H1 (cell line): ENCODE data around the gene COX19. TPM values are rescaled to one million over a fixed set of nuclear protein-coding genes. Genes with fewer than 3 reads are reported as not detected.

ENCODE experiments used
- CTCF ChIA-PET: fragments of 300-600 bp; sonication (Branson Sonifier 250); formaldehyde crosslinking; loops from one replicate; lab custom pipeline; 2021; ENCODE audit not compliant: partially characterized antibody; lab: Charles Lee
- POLR2A ChIA-PET: fragments of 300-600 bp; sonication (Branson Sonifier 250); formaldehyde crosslinking; loops from one replicate; lab custom pipeline; 2021; ENCODE audit warnings: inconsistent platforms; ENCODE audit not compliant: partially characterized antibody; lab: Charles Lee
- DNase-seq, 2 experiments: peaks; one replicate each; pipeline versions ENCODE4 v3.0.0 to v3.0.0-alpha.2; 2010 to 2022; ENCODE audit warnings: low spot score in 2 of 2, low read depth in 1 of 2, mixed read lengths in 1 of 2
- FAIRE-seq: peaks from 2 replicates; lab custom pipeline; 2011; peaks lifted over from hg19 to GRCh38; lab: Jason Lieb, UNC
- H2AFZ ChIP-seq: 2 replicates; pipeline ENCODE4 v1.8.1; 2012; ENCODE audit warnings: low read length, inconsistent platforms
- H2AK5ac ChIP-seq: 2 replicates; pipeline ENCODE4 v1.6.1; 2013; ENCODE audit warnings: low read depth, low read length
- H2BK120ac ChIP-seq: replicated peaks from 2 replicates; pipeline ENCODE3; 2013; ENCODE audit warnings: low read depth, low read length, inconsistent platforms
- H2BK12ac ChIP-seq: 2 replicates; pipeline ENCODE4 v1.6.1; 2013; ENCODE audit warnings: low read depth, low read length
- H2BK15ac ChIP-seq: 2 replicates; pipeline ENCODE4 v1.6.1; 2013; ENCODE audit warnings: low read length
- H2BK20ac ChIP-seq: 2 replicates; pipeline ENCODE4 v1.6.1; 2013; ENCODE audit warnings: low read length
- H2BK5ac ChIP-seq: 2 replicates; pipeline ENCODE4 v1.6.1; 2013; ENCODE audit warnings: low read depth, low read length
- H3K14ac ChIP-seq: 2 replicates; pipeline ENCODE4 v1.6.1; 2013; ENCODE audit warnings: inconsistent platforms; ENCODE audit not compliant: insufficient read length
- H3K18ac ChIP-seq: 2 replicates; pipeline ENCODE4 v1.6.1; 2013; ENCODE audit warnings: low read length; ENCODE audit errors: extremely low read depth
- H3K23ac ChIP-seq: 2 replicates; pipeline ENCODE4 v1.6.1; 2013; ENCODE audit warnings: inconsistent platforms; ENCODE audit not compliant: insufficient read length
- H3K23me2 ChIP-seq: 2 replicates; pipeline ENCODE4 v1.6.1; 2013; ENCODE audit warnings: low read depth, low read length
- H3K27ac ChIP-seq: 2 replicates; pipeline ENCODE4 v1.6.1; 2011; ENCODE audit warnings: low read depth, low read length, inconsistent platforms
- H3K27me3 ChIP-seq, 4 experiments: replicated peaks in 1 of 4; 1 replicate in 1 of 4; 2 replicates in 3 of 4; pipeline versions ENCODE4 v1.6.1 to v1.8.1; 2011 to 2013; ENCODE audit warnings: low read length in 3 of 4, mild to moderate bottlenecking in 3 of 4, inconsistent platforms in 2 of 4, mixed read lengths in 2 of 4, moderate library complexity in 1 of 4; ENCODE audit not compliant: control insufficient read depth in 3 of 4, insufficient read depth in 3 of 4; ENCODE audit errors: extremely low read depth in 1 of 4
- H3K36me3 ChIP-seq, 4 experiments: 2 replicates each; pipeline versions ENCODE4 v1.6.1 to v1.8.1; 2011 to 2013; ENCODE audit warnings: mild to moderate bottlenecking in 4 of 4, low read length in 3 of 4, moderate library complexity in 2 of 4, control low read depth in 1 of 4, inconsistent platforms in 1 of 4; ENCODE audit not compliant: insufficient read depth in 4 of 4, control insufficient read depth in 2 of 4
- H3K4ac ChIP-seq: replicated peaks from 2 replicates; pipeline ENCODE3; 2013; ENCODE audit warnings: low read length, low read depth, mixed read lengths, inconsistent platforms; ENCODE audit not compliant: insufficient read length
- H3K4me1 ChIP-seq, 4 experiments: replicated peaks in 1 of 4; 1 replicate in 1 of 4; 2 replicates in 3 of 4; pipeline versions ENCODE4 v1.6.1 to v1.8.1; 2011 to 2013; ENCODE audit warnings: low read length in 3 of 4, inconsistent platforms in 2 of 4, mixed read lengths in 1 of 4; ENCODE audit not compliant: insufficient read depth in 4 of 4, control insufficient read depth in 3 of 4
- H3K4me2 ChIP-seq, 2 experiments: 2 replicates each; pipeline versions ENCODE4 v1.6.1 to v1.8.1; 2011 to 2013; ENCODE audit warnings: low read depth in 2 of 2, low read length in 2 of 2, control low read depth in 1 of 2, inconsistent platforms in 1 of 2, mild to moderate bottlenecking in 1 of 2; ENCODE audit not compliant: insufficient read depth in 1 of 2
- H3K4me3 ChIP-seq, 4 experiments: fragments of 200-600, 300-600 bp in 1 of 4; sonication (generic), shearing (Covaris generic), sonication (Bioruptor Twin) in 1 of 4; 2 replicates each; pipeline versions ENCODE4 v1.5.1 to v1.8.1; 2011 to 2016; ENCODE audit warnings: low read length in 4 of 4, low read depth in 3 of 4, control low read depth in 2 of 4, inconsistent platforms in 2 of 4, mild to moderate bottlenecking in 2 of 4, mixed read lengths in 1 of 4, moderate library complexity in 1 of 4; ENCODE audit not compliant: insufficient read depth in 2 of 4; ENCODE audit errors: extremely low read depth in 1 of 4
- H3K56ac ChIP-seq: replicated peaks from 2 replicates; pipeline ENCODE3; 2013; ENCODE audit warnings: low read depth, mild to moderate bottlenecking, mixed read lengths, low read length, inconsistent platforms; ENCODE audit not compliant: insufficient read length
- H3K79me1 ChIP-seq: 2 replicates; pipeline ENCODE4 v1.6.1; 2013; ENCODE audit warnings: low read depth, low read length, control low read depth
- H3K79me2 ChIP-seq, 2 experiments: 2 replicates each; pipeline versions ENCODE4 v1.6.1 to v1.8.1; 2012 to 2013; ENCODE audit warnings: low read length in 2 of 2, mild to moderate bottlenecking in 2 of 2, inconsistent platforms in 1 of 2; ENCODE audit not compliant: insufficient read depth in 2 of 2, control insufficient read depth in 1 of 2
- H3K9ac ChIP-seq, 4 experiments: replicated peaks in 1 of 4; 1 replicate in 1 of 4; 2 replicates in 3 of 4; pipeline versions ENCODE4 v1.6.1 to v1.8.1; 2011 to 2013; ENCODE audit warnings: low read depth in 3 of 4, low read length in 3 of 4, control low read depth in 2 of 4, mild to moderate bottlenecking in 2 of 4, moderate library complexity in 2 of 4, inconsistent platforms in 1 of 4; ENCODE audit errors: extremely low read depth in 1 of 4
- H3K9me3 ChIP-seq, 2 experiments: 2 replicates each; pipeline versions ENCODE4 v1.6.1 to v1.8.1; 2012 to 2013; ENCODE audit warnings: mild to moderate bottlenecking in 2 of 2, moderate library complexity in 2 of 2, control low read depth in 1 of 2, inconsistent platforms in 1 of 2, low read depth in 1 of 2, low read length in 1 of 2, mixed read lengths in 1 of 2; ENCODE audit not compliant: insufficient read depth in 2 of 2
- H4K20me1 ChIP-seq, 2 experiments: replicated peaks in 1 of 2; 2 replicates each; pipeline versions ENCODE3 to v1.8.1; 2011 to 2013; ENCODE audit warnings: inconsistent platforms in 2 of 2, low read length in 2 of 2, mild to moderate bottlenecking in 1 of 2; ENCODE audit not compliant: insufficient read depth in 2 of 2, control insufficient read depth in 1 of 2
- H4K5ac ChIP-seq: 2 replicates; pipeline ENCODE4 v1.6.1; 2013; ENCODE audit warnings: low read length, low read depth, mixed read lengths, inconsistent platforms; ENCODE audit not compliant: insufficient read length
- H4K8ac ChIP-seq: 2 replicates; pipeline ENCODE4 v1.8.0; 2013; ENCODE audit warnings: mild to moderate bottlenecking, moderate library complexity, low read length, inconsistent platforms; ENCODE audit not compliant: insufficient read depth; ENCODE audit errors: extremely low read depth
- H4K91ac ChIP-seq: replicated peaks from 2 replicates; pipeline ENCODE3; 2013; ENCODE audit warnings: low read length, mixed read lengths, inconsistent platforms; ENCODE audit not compliant: insufficient read length
- CEBPB ChIP-seq: IDR thresholded peaks from 2 replicates; pipeline ENCODE4 v1.6.1; 2012; ENCODE audit warnings: low read depth, low read length
- CTBP2 ChIP-seq: IDR thresholded peaks from 2 replicates; pipeline ENCODE4 v1.7.0; 2011; ENCODE audit warnings: borderline replicate concordance, mild to moderate bottlenecking, moderate library complexity, mixed read lengths, low read length; ENCODE audit not compliant: insufficient read depth, insufficient read length
- EZH2 ChIP-seq: fragments of 200-600 bp; sonication (generic); IDR thresholded peaks from 2 replicates; pipeline ENCODE4 v1.7.1; 2012; ENCODE audit warnings: low read depth, mild to moderate bottlenecking, moderate library complexity, low read length, inconsistent platforms; ENCODE audit not compliant: severe bottlenecking
- GABPA ChIP-seq: IDR thresholded peaks from 2 replicates; pipeline ENCODE4 v1.6.1; 2011; ENCODE audit warnings: mild to moderate bottlenecking, low read length, moderate library complexity, borderline replicate concordance; ENCODE audit not compliant: insufficient read depth
- PHF8 ChIP-seq: fragments of 200-600 bp; sonication (generic); conservative IDR thresholded peaks from 2 replicates; pipeline ENCODE4 v1.7.1; 2012; ENCODE audit warnings: low read depth, mild to moderate bottlenecking, inconsistent platforms, low read length, moderate library complexity
- RAD21 ChIP-seq, 2 experiments: IDR thresholded peaks in 1 of 2; conservative IDR thresholded peaks in 1 of 2; 2 replicates each; pipeline ENCODE4 v1.6.1; 2011; ENCODE audit warnings: low read depth in 2 of 2, low read length in 2 of 2, improper control_type of control experiment in 1 of 2, inconsistent platforms in 1 of 2, mild to moderate bottlenecking in 1 of 2, moderate library complexity in 1 of 2
- RFX5 ChIP-seq: IDR thresholded peaks from 2 replicates; pipeline ENCODE4 v1.6.1; 2011; ENCODE audit warnings: low read depth, low read length, improper control_type of control experiment, borderline replicate concordance
- SIRT6 ChIP-seq: IDR thresholded peaks from one replicate; pipeline ENCODE4 v1.7.1; 2012; ENCODE audit warnings: low read length, inconsistent platforms
- SIX5 ChIP-seq: IDR thresholded peaks from 2 replicates; pipeline ENCODE4 v1.6.1; 2011; ENCODE audit warnings: mild to moderate bottlenecking, low read depth, low read length
- WGBS, 2 experiments: shearing (Covaris generic) in 1 of 2; methylation state at CpG; one replicate each; pipeline versions ENCODE4 v1.1.6 to v1.1.7; 2013 to 2015; ENCODE audit warnings: low lambda C conversion rate in 2 of 2, mixed read lengths in 2 of 2, inconsistent platforms in 1 of 2, low coverage in 1 of 2, missing lambda C conversion rate in 1 of 2; ENCODE audit not compliant: insufficient replicate concordance in 2 of 2, insufficient coverage in 1 of 2, insufficient read length in 1 of 2; ENCODE audit errors: extremely low coverage in 1 of 2, missing lambda C conversion rate in 1 of 2; 5-methylcytosine and 5-hydroxymethylcytosine counted together
- polyA plus RNA-seq, 7 experiments: library from polyadenylated mRNA; depleted of rRNA in 3 of 7; stranded (reverse) in 5 of 7; unstranded in 2 of 7; fragments of >200 nt in 5 of 7; fragments of 200-250 nt in 2 of 7; gene quantifications; 1 replicate in 5 of 7; 2 replicates in 1 of 7; 4 replicates in 1 of 7; pipeline versions ENCODE4 v1.2.1 to v1.2.3, GENCODE V29; 2011 to 2013; ENCODE audit warnings: missing spikeins in 2 of 7, mixed read lengths in 2 of 7
- total RNA-seq: library from RNA; stranded (reverse); fragmentation: NEBNext Ultra II Directional; extraction: Animal tissue kit (Norgen Biotek cat#: 25700); gene quantifications from 2 replicates; pipeline ENCODE4 v1.2.1, GENCODE V29; 2021

The COX19 gene
- total and polyA plus RNA-seq, 2 of the 8 experiments (the other 6 are each of a cell fraction or from before 2014, with no cell fraction given) = 3.9 to 7.9 TPM

GRCh38 chr7:957418-958220, 17.7 kb downstream of the COX19 start:
- 77% methylated on average over 29 of the region's 32 CpGs; no CpG with 5 or more reads in 1 of the 2 experiments for WGBS, 2 experiments
- H3K23ac ChIP-seq = no peak overlapping the region
- peak overlapping the region; percentile 13; the same call in 1 of the 2 replicates for H2BK5ac ChIP-seq
- FAIRE-seq (no peak), DNase-seq (no peak)
- no peak overlapping the region for H3K14ac ChIP-seq
- H3K23me2 ChIP-seq = peaks cover 4% of the 10 kb centered on the region; the same call in 1 of the 2 replicates
- H3K79me2 ChIP-seq = no peaks in the 10 kb centered on the region
- H2AFZ ChIP-seq = no peak overlapping the region
- peaks cover 0 to 11% (median 5%) of the 10 kb centered on the region in 4 experiments; a peak in 5 of 7 replicates for H3K4me1 ChIP-seq
- H3K4ac ChIP-seq = no peak overlapping the region
- no peak overlapping the region for H3K18ac ChIP-seq
- POLR2A ChIA-PET = interaction anchor here (0.9 to 1.5 kb wide), 8 partner anchors 9 to 166 kb away, joined by 3 to 6 read pairs (median 4); partner anchors contain the start of gene COX19
- H2BK12ac ChIP-seq = peak overlapping the region; percentile 84; the same call in 1 of the 2 replicates
- no peaks in the 10 kb centered on the region for H3K36me3 ChIP-seq
- no peak overlapping the region for H3K4me2 ChIP-seq
- H3K79me1 ChIP-seq = no peaks in the 10 kb centered on the region
- peak overlapping the region; percentile 65 for H4K8ac ChIP-seq
- no peak overlapping the region for H2BK15ac ChIP-seq
- H3K27me3 ChIP-seq = peaks cover 2 to 19% (median 15%) of the 10 kb centered on the region in 4 experiments; a peak in 6 of 7 replicates
- H2BK20ac ChIP-seq = no peak overlapping the region
- H3K9me3 ChIP-seq = peaks cover 0 to 3% of the 10 kb centered on the region in 2 experiments; a peak in 1 of 4 replicates
- CTCF ChIA-PET = interaction anchor here (0.6 to 4.6 kb wide), 18 partner anchors 9 to 737 kb away, joined by 3 to 37 read pairs (median 4); partner anchors contain the start of gene COX19
- H4K91ac ChIP-seq = no peak overlapping the region
- H3K9ac ChIP-seq = 0 out of 7 replicates have a peak overlapping the region, but pooled peaks of 1 of the 4 experiments have one; percentile 3
- no peak overlapping the region for H3K4me3 ChIP-seq
- no peak overlapping the region for H3K56ac ChIP-seq
- 0 out of 2 replicates have a peak overlapping the region, but pooled peaks have one; percentile 3 for H2AK5ac ChIP-seq
- H4K20me1 ChIP-seq = peaks cover 0 to 3% of the 10 kb centered on the region in 2 experiments
- H3K27ac ChIP-seq = no peak overlapping the region
- H2BK120ac ChIP-seq = no peak overlapping the region
- no peak overlapping the region for H4K5ac ChIP-seq
- TF ChIP-seq GABPA = peak; percentile 33; the same call in 1 of the 2 replicates
- TF ChIP-seq CTBP2 = no peak
- TF ChIP-seq PHF8 = no peak
- TF ChIP-seq CEBPB = peak; percentile 59; the same call in 1 of the 2 replicates
- TF ChIP-seq RFX5 = no peak
- TF ChIP-seq SIRT6 = no peak
- no peak for TF ChIP-seq SIX5
- no peak for TF ChIP-seq RAD21 (IDR thresholded peaks at IDR 0.05 in 1 of 2, conservative IDR thresholded peaks at IDR 0.05 in 1 of 2; ENCODE audit: low read depth in 2 of 2, low read length in 2 of 2)
- no peak for TF ChIP-seq EZH2
